H1 (cell line): ENCODE data around the gene OTOP1. TPM values are rescaled to one million over a fixed set of nuclear protein-coding genes. Genes with fewer than 3 reads are reported as not detected.

Experiments
- CTCF ChIA-PET: fragments of 300-600 bp; sonication (Branson Sonifier 250); formaldehyde crosslinking; loops from one replicate; lab custom pipeline; 2021; ENCODE audit not compliant: partially characterized antibody; lab: Charles Lee
- POLR2A ChIA-PET: fragments of 300-600 bp; sonication (Branson Sonifier 250); formaldehyde crosslinking; loops from one replicate; lab custom pipeline; 2021; ENCODE audit warnings: inconsistent platforms; ENCODE audit not compliant: partially characterized antibody; lab: Charles Lee
- DNase-seq, 2 experiments: peaks; one replicate each; pipeline versions ENCODE4 v3.0.0 to v3.0.0-alpha.2; 2010 to 2022; ENCODE audit warnings: low spot score in 2 of 2, low read depth in 1 of 2, mixed read lengths in 1 of 2
- FAIRE-seq: peaks from 2 replicates; lab custom pipeline; 2011; peaks lifted over from hg19 to GRCh38; lab: Jason Lieb, UNC
- H2AFZ ChIP-seq: 2 replicates; pipeline ENCODE4 v1.8.1; 2012; ENCODE audit warnings: low read length, inconsistent platforms
- H2AK5ac ChIP-seq: 2 replicates; pipeline ENCODE4 v1.6.1; 2013; ENCODE audit warnings: low read depth, low read length
- H2BK120ac ChIP-seq: replicated peaks from 2 replicates; pipeline ENCODE3; 2013; ENCODE audit warnings: low read depth, low read length, inconsistent platforms
- H2BK12ac ChIP-seq: 2 replicates; pipeline ENCODE4 v1.6.1; 2013; ENCODE audit warnings: low read depth, low read length
- H2BK15ac ChIP-seq: 2 replicates; pipeline ENCODE4 v1.6.1; 2013; ENCODE audit warnings: low read length
- H2BK20ac ChIP-seq: 2 replicates; pipeline ENCODE4 v1.6.1; 2013; ENCODE audit warnings: low read length
- H2BK5ac ChIP-seq: 2 replicates; pipeline ENCODE4 v1.6.1; 2013; ENCODE audit warnings: low read depth, low read length
- H3K14ac ChIP-seq: 2 replicates; pipeline ENCODE4 v1.6.1; 2013; ENCODE audit warnings: inconsistent platforms; ENCODE audit not compliant: insufficient read length
- H3K18ac ChIP-seq: 2 replicates; pipeline ENCODE4 v1.6.1; 2013; ENCODE audit warnings: low read length; ENCODE audit errors: extremely low read depth
- H3K23ac ChIP-seq: 2 replicates; pipeline ENCODE4 v1.6.1; 2013; ENCODE audit warnings: inconsistent platforms; ENCODE audit not compliant: insufficient read length
- H3K23me2 ChIP-seq: 2 replicates; pipeline ENCODE4 v1.6.1; 2013; ENCODE audit warnings: low read depth, low read length
- H3K27ac ChIP-seq: 2 replicates; pipeline ENCODE4 v1.6.1; 2011; ENCODE audit warnings: low read depth, low read length, inconsistent platforms
- H3K27me3 ChIP-seq, 4 experiments: replicated peaks in 1 of 4; 1 replicate in 1 of 4; 2 replicates in 3 of 4; pipeline versions ENCODE4 v1.6.1 to v1.8.1; 2011 to 2013; ENCODE audit warnings: low read length in 3 of 4, mild to moderate bottlenecking in 3 of 4, inconsistent platforms in 2 of 4, mixed read lengths in 2 of 4, moderate library complexity in 1 of 4; ENCODE audit not compliant: control insufficient read depth in 3 of 4, insufficient read depth in 3 of 4; ENCODE audit errors: extremely low read depth in 1 of 4
- H3K36me3 ChIP-seq, 4 experiments: 2 replicates each; pipeline versions ENCODE4 v1.6.1 to v1.8.1; 2011 to 2013; ENCODE audit warnings: mild to moderate bottlenecking in 4 of 4, low read length in 3 of 4, moderate library complexity in 2 of 4, control low read depth in 1 of 4, inconsistent platforms in 1 of 4; ENCODE audit not compliant: insufficient read depth in 4 of 4, control insufficient read depth in 2 of 4
- H3K4ac ChIP-seq: replicated peaks from 2 replicates; pipeline ENCODE3; 2013; ENCODE audit warnings: low read length, low read depth, mixed read lengths, inconsistent platforms; ENCODE audit not compliant: insufficient read length
- H3K4me1 ChIP-seq, 4 experiments: replicated peaks in 1 of 4; 1 replicate in 1 of 4; 2 replicates in 3 of 4; pipeline versions ENCODE4 v1.6.1 to v1.8.1; 2011 to 2013; ENCODE audit warnings: low read length in 3 of 4, inconsistent platforms in 2 of 4, mixed read lengths in 1 of 4; ENCODE audit not compliant: insufficient read depth in 4 of 4, control insufficient read depth in 3 of 4
- H3K4me2 ChIP-seq, 2 experiments: 2 replicates each; pipeline versions ENCODE4 v1.6.1 to v1.8.1; 2011 to 2013; ENCODE audit warnings: low read depth in 2 of 2, low read length in 2 of 2, control low read depth in 1 of 2, inconsistent platforms in 1 of 2, mild to moderate bottlenecking in 1 of 2; ENCODE audit not compliant: insufficient read depth in 1 of 2
- H3K4me3 ChIP-seq, 4 experiments: fragments of 200-600, 300-600 bp in 1 of 4; sonication (generic), shearing (Covaris generic), sonication (Bioruptor Twin) in 1 of 4; 2 replicates each; pipeline versions ENCODE4 v1.5.1 to v1.8.1; 2011 to 2016; ENCODE audit warnings: low read length in 4 of 4, low read depth in 3 of 4, control low read depth in 2 of 4, inconsistent platforms in 2 of 4, mild to moderate bottlenecking in 2 of 4, mixed read lengths in 1 of 4, moderate library complexity in 1 of 4; ENCODE audit not compliant: insufficient read depth in 2 of 4; ENCODE audit errors: extremely low read depth in 1 of 4
- H3K56ac ChIP-seq: replicated peaks from 2 replicates; pipeline ENCODE3; 2013; ENCODE audit warnings: low read depth, mild to moderate bottlenecking, mixed read lengths, low read length, inconsistent platforms; ENCODE audit not compliant: insufficient read length
- H3K79me1 ChIP-seq: 2 replicates; pipeline ENCODE4 v1.6.1; 2013; ENCODE audit warnings: low read depth, low read length, control low read depth
- H3K79me2 ChIP-seq, 2 experiments: 2 replicates each; pipeline versions ENCODE4 v1.6.1 to v1.8.1; 2012 to 2013; ENCODE audit warnings: low read length in 2 of 2, mild to moderate bottlenecking in 2 of 2, inconsistent platforms in 1 of 2; ENCODE audit not compliant: insufficient read depth in 2 of 2, control insufficient read depth in 1 of 2
- H3K9ac ChIP-seq, 4 experiments: replicated peaks in 1 of 4; 1 replicate in 1 of 4; 2 replicates in 3 of 4; pipeline versions ENCODE4 v1.6.1 to v1.8.1; 2011 to 2013; ENCODE audit warnings: low read depth in 3 of 4, low read length in 3 of 4, control low read depth in 2 of 4, mild to moderate bottlenecking in 2 of 4, moderate library complexity in 2 of 4, inconsistent platforms in 1 of 4; ENCODE audit errors: extremely low read depth in 1 of 4
- H3K9me3 ChIP-seq, 2 experiments: 2 replicates each; pipeline versions ENCODE4 v1.6.1 to v1.8.1; 2012 to 2013; ENCODE audit warnings: mild to moderate bottlenecking in 2 of 2, moderate library complexity in 2 of 2, control low read depth in 1 of 2, inconsistent platforms in 1 of 2, low read depth in 1 of 2, low read length in 1 of 2, mixed read lengths in 1 of 2; ENCODE audit not compliant: insufficient read depth in 2 of 2
- H4K20me1 ChIP-seq, 2 experiments: replicated peaks in 1 of 2; 2 replicates each; pipeline versions ENCODE3 to v1.8.1; 2011 to 2013; ENCODE audit warnings: inconsistent platforms in 2 of 2, low read length in 2 of 2, mild to moderate bottlenecking in 1 of 2; ENCODE audit not compliant: insufficient read depth in 2 of 2, control insufficient read depth in 1 of 2
- H4K5ac ChIP-seq: 2 replicates; pipeline ENCODE4 v1.6.1; 2013; ENCODE audit warnings: low read length, low read depth, mixed read lengths, inconsistent platforms; ENCODE audit not compliant: insufficient read length
- H4K8ac ChIP-seq: 2 replicates; pipeline ENCODE4 v1.8.0; 2013; ENCODE audit warnings: mild to moderate bottlenecking, moderate library complexity, low read length, inconsistent platforms; ENCODE audit not compliant: insufficient read depth; ENCODE audit errors: extremely low read depth
- H4K91ac ChIP-seq: replicated peaks from 2 replicates; pipeline ENCODE3; 2013; ENCODE audit warnings: low read length, mixed read lengths, inconsistent platforms; ENCODE audit not compliant: insufficient read length
- CEBPB ChIP-seq: IDR thresholded peaks from 2 replicates; pipeline ENCODE4 v1.6.1; 2012; ENCODE audit warnings: low read depth, low read length
- CHD1 ChIP-seq: IDR thresholded peaks from 2 replicates; pipeline ENCODE4 v1.6.1; 2012; ENCODE audit warnings: low read depth, low read length, improper control_type of control experiment
- JUND ChIP-seq: IDR thresholded peaks from 2 replicates; pipeline ENCODE4 v1.6.1; 2011; ENCODE audit warnings: mild to moderate bottlenecking, improper control_type of control experiment, low read length
- POLR2A ChIP-seq, 2 experiments: IDR thresholded peaks; 1 replicate in 1 of 2; 2 replicates in 1 of 2; pipeline ENCODE4 v1.6.1; 2011; ENCODE audit warnings: low read depth in 2 of 2, low read length in 2 of 2, mild to moderate bottlenecking in 2 of 2; ENCODE audit errors: control extremely low read depth in 1 of 2
- SUZ12 ChIP-seq: fragments of 200-600 bp; sonication (generic); IDR thresholded peaks from 2 replicates; pipeline ENCODE4 v1.6.1; 2012; ENCODE audit warnings: mild to moderate bottlenecking, inconsistent platforms, low read length, moderate library complexity, mixed read lengths
- TAF1 ChIP-seq: IDR thresholded peaks from 2 replicates; pipeline ENCODE4 v1.6.1; 2011; ENCODE audit warnings: mild to moderate bottlenecking, low read depth, low read length
- TEAD4 ChIP-seq: IDR thresholded peaks from 2 replicates; pipeline ENCODE4 v1.6.1; 2012; ENCODE audit warnings: low read depth, low read length, inconsistent platforms, mixed read lengths
- WGBS, 2 experiments: shearing (Covaris generic) in 1 of 2; methylation state at CpG; one replicate each; pipeline versions ENCODE4 v1.1.6 to v1.1.7; 2013 to 2015; ENCODE audit warnings: low lambda C conversion rate in 2 of 2, mixed read lengths in 2 of 2, inconsistent platforms in 1 of 2, low coverage in 1 of 2, missing lambda C conversion rate in 1 of 2; ENCODE audit not compliant: insufficient replicate concordance in 2 of 2, insufficient coverage in 1 of 2, insufficient read length in 1 of 2; ENCODE audit errors: extremely low coverage in 1 of 2, missing lambda C conversion rate in 1 of 2; 5-methylcytosine and 5-hydroxymethylcytosine counted together
- polyA plus RNA-seq, 7 experiments: library from polyadenylated mRNA; depleted of rRNA in 3 of 7; stranded (reverse) in 5 of 7; unstranded in 2 of 7; fragments of >200 nt in 5 of 7; fragments of 200-250 nt in 2 of 7; gene quantifications; 1 replicate in 5 of 7; 2 replicates in 1 of 7; 4 replicates in 1 of 7; pipeline versions ENCODE4 v1.2.1 to v1.2.3, GENCODE V29; 2011 to 2013; ENCODE audit warnings: missing spikeins in 2 of 7, mixed read lengths in 2 of 7
- total RNA-seq: library from RNA; stranded (reverse); fragmentation: NEBNext Ultra II Directional; extraction: Animal tissue kit (Norgen Biotek cat#: 25700); gene quantifications from 2 replicates; pipeline ENCODE4 v1.2.1, GENCODE V29; 2021

Gene OTOP1
- total and polyA plus RNA-seq, 2 of the 8 experiments (the other 6 are each of a cell fraction or from before 2014, with no cell fraction given), result not detected

- Histone ChIP-seq H2BK5ac (no peak overlapping the region), H4K91ac (no peak overlapping the region), H4K20me1 (no peaks in the 10 kb centered on the region), H2BK15ac (no peak overlapping the region), H3K9me3 (no peaks in the 10 kb centered on the region), H3K36me3 (no peaks in the 10 kb centered on the region), H3K4me1 (no peaks in the 10 kb centered on the region), H3K27ac (no peak overlapping the region), H3K56ac (no peak overlapping the region), H3K4me3 (no peak overlapping the region), H2AFZ (no peak overlapping the region), H4K8ac (no peak overlapping the region), H3K27me3 (0 out of 7 replicates have a peak, but pooled peaks cover 0 to 1% (median 0%) of the 10 kb centered on the region in 4 experiments), H4K5ac (no peak overlapping the region), H2BK120ac (no peak overlapping the region), H3K4me2 (no peak overlapping the region), H3K4ac (no peak overlapping the region), H2BK20ac (no peak overlapping the region), H3K18ac (no peak overlapping the region), H3K79me1 (no peaks in the 10 kb centered on the region), H3K79me2 (no peaks in the 10 kb centered on the region), H3K14ac (no peak overlapping the region), H2BK12ac (no peak overlapping the region), H3K9ac (no peak overlapping the region), H3K23ac (no peak overlapping the region), H3K23me2 (no peaks in the 10 kb centered on the region), H2AK5ac (no peak overlapping the region; the same call in 1 of the 2 replicates)
- WGBS, 2 experiments, result 90% methylated on average over 3 of the region's 3 CpGs; no CpG with 5 or more reads in 1 of the 2 experiments
- POLR2A ChIA-PET, result no interaction called here
- DNase-seq (no peak), FAIRE-seq (no peak)
- no peak for TF ChIP-seq TEAD4
- TF ChIP-seq POLR2A (IDR thresholded peaks at IDR 0.05; ENCODE audit: control extremely low read depth in 1 of 2, low read depth in 2 of 2, low read length in 2 of 2), result no peak
- TF ChIP-seq CEBPB, result no peak
- TF ChIP-seq CHD1, result no peak
- TF ChIP-seq JUND, result no peak
- TF ChIP-seq SUZ12, result no peak
- no peak for TF ChIP-seq TAF1
- CTCF ChIA-PET, result interaction anchor here (1.2 kb wide), 1 partner anchor 12 kb away, joined by 6 read pairs; no protein-coding TSS in a partner anchor
Measured at GRCh38 chr4:4195354-4195753, 31.4 kb downstream of the OTOP1 start.
